NCI-H2081 (cell line): Measurements from ENCODE around the gene VTN.
"Not testable (repeated sequence)": the region's sequence is repeated elsewhere in the genome, so short reads cannot be mapped to it uniquely, and the experiment has no call there.

Experiments used
- DNase-seq, 2 experiments: peaks; one replicate each; lab custom pipeline; 2025; lab: John Stamatoyannopoulos, UW

The VTN gene

GRCh38 chr17:28342313-28342712 lies 27.8 kb downstream of the VTN start:
- DNase-seq = no peak

- no peak for DNase-seq
Observed at GRCh38 chr17:28341516-28341915, 28.6 kb downstream of the VTN start.

- no peak for DNase-seq
Observed at GRCh38 chr17:28340374-28340773, 29.7 kb downstream of the VTN start.

GRCh38 chr17:28339431-28339830 lies 30.7 kb downstream of the VTN start:
- no peak for DNase-seq

GRCh38 chr17:28338769-28339212 lies 31.3 kb downstream of the VTN start:
- not testable (repeated sequence) for DNase-seq

- DNase-seq = no peak
Observed at GRCh38 chr17:28338056-28338768, 31.9 kb downstream of the VTN start.

GRCh38 chr17:28335959-28336871 lies 33.9 kb downstream of the VTN start:
- peak; percentile 13 to 59 for DNase-seq

- DNase-seq = peak; percentile 97 to 98
Observed at GRCh38 chr17:28335201-28335958, 34.7 kb downstream of the VTN start, which contains the start of the genes IFT20 and TNFAIP1. IFT20 (minus strand) TSS chr17:28335472; CDS start chr17:28331985, 3,487 bp downstream. TNFAIP1 (plus strand) TSS chr17:28335761; CDS start chr17:28339522, 3,761 bp downstream.

- no peak for DNase-seq
Observed at GRCh38 chr17:28334666-28335200, 35.4 kb downstream of the VTN start.

- DNase-seq = no peak
Observed at GRCh38 chr17:28334171-28334570, 35.9 kb downstream of the VTN start.

- no peak for DNase-seq
Observed at GRCh38 chr17:28333083-28333746, 36.9 kb downstream of the VTN start.

GRCh38 chr17:28331891-28332420 lies 38.2 kb downstream of the VTN start:
- no peak for DNase-seq

- DNase-seq = no peak
Observed at GRCh38 chr17:28330671-28331070, 39.4 kb downstream of the VTN start.

- no peak for DNase-seq
Observed at GRCh38 chr17:28328325-28328724, 41.8 kb downstream of the VTN start.

- no peak for DNase-seq
Observed at GRCh38 chr17:28327709-28328108, 42.4 kb downstream of the VTN start.

GRCh38 chr17:28327031-28327607 lies 43.0 kb downstream of the VTN start:
- no peak for DNase-seq

- DNase-seq = no peak
Observed at GRCh38 chr17:28326114-28326513, 44.0 kb downstream of the VTN start.

- DNase-seq = no peak
Observed at GRCh38 chr17:28325211-28325610, 44.9 kb downstream of the VTN start.

- no peak for DNase-seq
Observed at GRCh38 chr17:28324781-28325180, 45.3 kb downstream of the VTN start.

GRCh38 chr17:28324267-28324745 lies 45.8 kb downstream of the VTN start:
- DNase-seq = no peak
